Peyer's patch (tissue), 4 donors: ENCODE results near the gene ROR1.

Source experiments
- POLR2A ChIP-seq, 2 donors: fragments of 450-650 bp; IDR thresholded peaks; one replicate each; pipeline ENCODE4 v1.5.1; 2017; ENCODE audit warnings: antibody characterized with exemption in 2 of 2, mild to moderate bottlenecking in 2 of 2, moderate library complexity in 2 of 2
- TF ChIP-seq, protein P1 (sequence below), 6 experiments: fragments of 450-650 bp in 4 of 6; fragments of 200-600 bp in 2 of 6; sonication (generic) in 1 of 6; IDR thresholded peaks; one replicate each; pipeline ENCODE4 v1.5.1; 2017 to 2019; ENCODE audit warnings: antibody characterized with exemption in 6 of 6, mild to moderate bottlenecking in 3 of 6, moderate library complexity in 1 of 6

DNA sequence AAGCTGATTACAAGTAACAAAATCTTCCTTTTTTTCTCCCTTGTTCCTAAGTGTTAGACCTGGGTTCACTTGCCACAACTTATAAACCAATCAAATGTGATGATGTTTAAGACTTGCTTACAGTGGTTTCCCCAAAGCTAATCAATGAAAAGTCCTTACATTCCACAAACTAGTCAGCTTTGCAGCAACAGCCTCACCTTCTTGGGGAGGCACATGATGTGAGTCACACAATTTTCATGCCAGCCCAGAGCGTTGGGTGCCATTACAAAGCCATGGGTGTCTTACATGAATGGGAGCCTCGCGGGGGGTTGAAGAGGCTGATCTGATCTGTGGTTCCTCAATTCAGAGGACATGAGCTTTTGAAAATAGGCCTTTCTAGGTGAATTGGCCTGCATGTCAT is 338.0 kb downstream of the ROR1 start:
- TF ChIP-seq POLR2A (IDR thresholded peaks at IDR 0.05), result no peak
- TF ChIP-seq, protein P1, sequence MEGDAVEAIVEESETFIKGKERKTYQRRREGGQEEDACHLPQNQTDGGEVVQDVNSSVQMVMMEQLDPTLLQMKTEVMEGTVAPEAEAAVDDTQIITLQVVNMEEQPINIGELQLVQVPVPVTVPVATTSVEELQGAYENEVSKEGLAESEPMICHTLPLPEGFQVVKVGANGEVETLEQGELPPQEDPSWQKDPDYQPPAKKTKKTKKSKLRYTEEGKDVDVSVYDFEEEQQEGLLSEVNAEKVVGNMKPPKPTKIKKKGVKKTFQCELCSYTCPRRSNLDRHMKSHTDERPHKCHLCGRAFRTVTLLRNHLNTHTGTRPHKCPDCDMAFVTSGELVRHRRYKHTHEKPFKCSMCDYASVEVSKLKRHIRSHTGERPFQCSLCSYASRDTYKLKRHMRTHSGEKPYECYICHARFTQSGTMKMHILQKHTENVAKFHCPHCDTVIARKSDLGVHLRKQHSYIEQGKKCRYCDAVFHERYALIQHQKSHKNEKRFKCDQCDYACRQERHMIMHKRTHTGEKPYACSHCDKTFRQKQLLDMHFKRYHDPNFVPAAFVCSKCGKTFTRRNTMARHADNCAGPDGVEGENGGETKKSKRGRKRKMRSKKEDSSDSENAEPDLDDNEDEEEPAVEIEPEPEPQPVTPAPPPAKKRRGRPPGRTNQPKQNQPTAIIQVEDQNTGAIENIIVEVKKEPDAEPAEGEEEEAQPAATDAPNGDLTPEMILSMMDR (IDR thresholded peaks at IDR 0.05), result no peak
